H1 (cell line): ENCODE data around the gene DHRS9.

ENCODE experiments used
- EZH2 ChIP-seq: fragments of 200-600 bp; sonication (generic); IDR thresholded peaks from 2 replicates; pipeline ENCODE4 v1.7.1; 2012; ENCODE audit warnings: low read depth, mild to moderate bottlenecking, moderate library complexity, low read length, inconsistent platforms; ENCODE audit not compliant: severe bottlenecking
- RFX5 ChIP-seq: IDR thresholded peaks from 2 replicates; pipeline ENCODE4 v1.6.1; 2011; ENCODE audit warnings: low read depth, low read length, improper control_type of control experiment, borderline replicate concordance

DNA sequence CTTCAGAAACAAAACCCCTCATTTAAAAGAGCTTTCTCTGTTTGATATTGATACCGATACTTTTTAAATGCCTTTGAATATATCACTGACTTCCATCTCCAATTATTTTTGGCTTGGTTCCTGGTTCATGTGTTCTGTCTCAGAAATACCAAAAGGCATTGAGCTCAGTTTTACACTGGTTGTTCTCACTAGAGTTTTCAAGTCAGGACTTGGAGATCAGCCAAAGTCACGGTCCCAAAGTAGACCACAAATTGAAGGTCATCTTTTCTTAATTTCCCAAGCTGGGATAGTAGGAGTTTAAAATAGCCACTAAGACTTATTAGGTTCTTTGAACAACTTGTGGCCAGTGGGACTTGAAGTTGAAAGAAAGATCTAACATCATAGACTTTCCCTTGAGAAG is 24.2 kb downstream of the DHRS9 start:
- TF ChIP-seq EZH2, result no peak
- TF ChIP-seq RFX5, result no peak
